ENCODE data around the gene TNRC6C. TPM values are rescaled to one million over a fixed set of nuclear protein-coding genes. Genes with fewer than 3 reads are reported as not detected.
"Not testable (repeated sequence)": the region's sequence is repeated elsewhere in the genome, so short reads cannot be mapped to it uniquely, and the experiment has no call there.

TNRC6C gene
- total and polyA plus RNA-seq, 4 donors = 1.3 to 7.7 (median 2.9) TPM

DNA sequence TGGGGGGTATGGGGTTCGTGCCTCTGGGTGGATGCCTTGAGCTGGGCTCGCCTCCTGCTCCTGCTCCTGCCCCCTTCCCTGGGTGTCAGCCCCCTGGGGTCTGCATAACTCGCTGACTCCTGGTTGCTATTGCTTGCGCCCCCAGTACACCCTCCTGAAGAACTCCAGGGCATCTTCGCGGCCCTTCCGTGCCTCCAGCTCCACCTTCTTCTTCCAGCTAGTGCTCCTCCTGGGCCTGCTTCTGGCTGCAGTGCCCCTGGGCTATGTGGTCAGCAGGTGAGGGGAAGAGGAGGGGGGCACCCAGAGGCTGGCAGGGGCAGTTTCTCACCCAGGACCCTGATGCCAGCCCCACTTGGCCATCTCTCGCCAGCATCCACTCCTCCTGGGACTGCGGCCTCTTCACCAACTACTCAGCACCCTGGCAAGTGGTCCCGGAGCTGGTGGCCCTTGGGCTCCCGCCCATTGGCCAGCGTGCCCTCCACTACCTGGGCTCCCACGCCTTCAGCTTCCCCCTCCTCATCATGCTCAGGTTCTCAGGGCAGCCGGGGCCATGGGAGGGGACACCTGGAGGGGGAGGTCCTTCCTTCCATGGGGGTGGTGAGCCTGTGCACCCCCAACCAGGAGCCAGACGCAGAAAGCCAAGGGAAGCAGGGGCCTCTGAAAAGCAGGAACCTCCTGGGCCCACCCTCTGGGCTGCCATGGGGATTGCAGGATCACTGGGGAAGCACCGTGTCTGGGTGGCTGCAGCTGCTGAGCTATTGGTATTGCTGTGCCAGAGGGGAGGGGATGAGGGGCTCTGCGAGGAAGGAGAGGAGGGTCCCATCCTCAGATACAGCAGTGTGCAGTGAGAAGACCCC, 179.9 kb downstream of the TNRC6C start:
- Histone ChIP-seq H3K27ac (ENCODE audit: low read depth in 1 of 2, low read length in 2 of 2) (no peak overlapping the region), H3K9ac (ENCODE audit: low read depth in 1 of 2, low read length in 2 of 2) (no peak overlapping the region), H3K36me3 (ENCODE audit: control insufficient read depth in 4 of 4, insufficient read depth in 3 of 4, low read depth in 1 of 4, low read length in 3 of 4) (no peaks in the 10 kb centered on the region), H3K4me3 (ENCODE audit: low read depth in 1 of 3, low read length in 3 of 3) (no peak overlapping the region), H3K9me3 (ENCODE audit: control insufficient read depth in 4 of 4, low read length in 3 of 4) (no peaks in the 10 kb centered on the region), H3K27me3 (ENCODE audit: control insufficient read depth in 4 of 4, insufficient read depth in 4 of 4, low read length in 3 of 4) (no peaks in the 10 kb centered on the region), H3K4me1 (ENCODE audit: control insufficient read depth in 4 of 4, insufficient read depth in 4 of 4, low read length in 3 of 4) (peaks cover 0 to 8% (median 2%) of the 10 kb centered on the region in 4 donors)
- peak; percentile 35 for DNase-seq (ENCODE audit: low spot score)
- TF ChIP-seq HNF4G (IDR thresholded peaks at IDR 0.05) (no peak), TAF1 (conservative IDR thresholded peaks at IDR 0.05) (no peak)
- WGBS = 86% methylated on average over 17 of the region's 17 CpGs

DNA sequence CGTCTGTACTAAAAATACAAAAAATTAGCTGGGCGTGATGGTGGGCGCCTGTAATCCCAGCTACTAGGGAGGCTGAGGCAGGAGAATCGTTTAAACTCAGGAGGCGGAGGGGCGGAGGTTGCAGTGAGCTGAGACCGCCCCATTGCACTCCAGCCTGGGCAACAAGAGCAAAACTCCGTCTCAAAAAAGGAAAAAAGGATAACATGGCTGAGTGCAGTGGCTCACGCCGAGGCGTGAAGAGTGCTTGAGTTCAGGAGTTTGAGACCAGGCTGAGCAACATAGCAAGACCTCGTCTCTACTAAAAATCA, 181.3 kb downstream of the TNRC6C start:
- H3K4me3 ChIP-seq (ENCODE audit: low read depth in 1 of 3, low read length in 3 of 3); H3K9me3 ChIP-seq (ENCODE audit: control insufficient read depth in 4 of 4, low read length in 3 of 4); H3K36me3 ChIP-seq (ENCODE audit: control insufficient read depth in 4 of 4, insufficient read depth in 3 of 4, low read depth in 1 of 4, low read length in 3 of 4); H3K9ac ChIP-seq (ENCODE audit: low read depth in 1 of 2, low read length in 2 of 2); H3K27ac ChIP-seq (ENCODE audit: low read depth in 1 of 2, low read length in 2 of 2); DNase-seq (ENCODE audit: low spot score); H3K27me3 ChIP-seq (ENCODE audit: control insufficient read depth in 4 of 4, insufficient read depth in 4 of 4, low read length in 3 of 4): not testable (repeated sequence)
- H3K4me1 ChIP-seq (ENCODE audit: control insufficient read depth in 4 of 4, insufficient read depth in 4 of 4, low read length in 3 of 4) = peaks cover 6 to 16% (median 11%) of the 10 kb centered on the region in 4 donors
- WGBS = 89% methylated on average over 12 of the region's 12 CpGs

DNA sequence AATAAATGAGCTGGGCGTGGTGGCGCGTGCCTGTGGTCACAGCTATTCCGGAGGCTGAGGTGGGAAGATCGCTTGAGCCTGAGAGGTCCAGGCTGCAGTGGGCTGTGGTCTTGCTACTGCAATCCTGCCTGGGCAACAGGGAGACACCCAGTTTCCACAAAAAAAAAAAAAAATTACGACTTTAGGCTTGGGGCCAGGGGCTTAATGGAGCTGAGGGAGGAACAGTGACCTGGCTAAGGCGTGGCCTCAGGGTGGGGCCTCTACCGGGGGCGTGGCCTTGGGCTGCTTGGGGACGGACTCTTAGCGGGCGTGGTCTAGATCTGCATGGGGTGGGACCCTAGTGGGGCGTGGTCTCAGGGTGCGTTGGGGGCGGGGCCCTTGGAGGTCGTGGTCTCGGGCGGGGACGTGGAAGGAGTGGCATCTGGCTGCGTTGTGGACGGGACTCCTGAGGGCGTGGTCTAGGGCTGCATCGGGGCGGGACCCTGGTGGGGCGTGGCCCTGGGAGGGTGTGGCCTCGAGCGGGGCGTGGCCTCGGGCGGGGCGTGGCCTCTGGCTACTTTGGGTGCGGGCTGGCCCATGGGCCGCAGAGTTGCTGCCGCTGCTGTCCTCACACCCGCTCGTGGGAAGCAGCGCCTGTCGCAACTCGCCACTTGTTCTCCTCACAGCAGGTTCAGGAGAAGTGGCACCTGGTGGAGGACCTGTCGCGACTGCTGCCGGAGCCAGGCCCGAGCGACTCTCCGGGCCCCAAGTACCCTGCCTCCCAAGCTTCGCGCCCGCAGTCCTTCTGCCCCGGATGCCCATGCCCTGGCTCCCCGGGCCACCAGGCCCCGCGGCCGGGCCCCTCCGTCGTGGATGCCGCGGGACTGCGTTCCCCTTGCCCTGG, 181.9 kb downstream of the TNRC6C start:
- Histone ChIP-seq H3K27me3 (ENCODE audit: control insufficient read depth in 4 of 4, insufficient read depth in 4 of 4, low read length in 3 of 4) (no peaks in the 10 kb centered on the region), H3K4me1 (ENCODE audit: control insufficient read depth in 4 of 4, insufficient read depth in 4 of 4, low read length in 3 of 4) (peaks cover 6 to 22% (median 15%) of the 10 kb centered on the region in 4 donors), H3K9ac (ENCODE audit: low read depth in 1 of 2, low read length in 2 of 2) (no peak overlapping the region), H3K36me3 (ENCODE audit: control insufficient read depth in 4 of 4, insufficient read depth in 3 of 4, low read depth in 1 of 4, low read length in 3 of 4) (no peaks in the 10 kb centered on the region), H3K9me3 (ENCODE audit: control insufficient read depth in 4 of 4, low read length in 3 of 4) (no peaks in the 10 kb centered on the region), H3K4me3 (ENCODE audit: low read depth in 1 of 3, low read length in 3 of 3) (no peak overlapping the region), H3K27ac (ENCODE audit: low read depth in 1 of 2, low read length in 2 of 2) (no peak overlapping the region)
- TF ChIP-seq GABPA (IDR thresholded peaks at IDR 0.05 in 1 of 2, conservative IDR thresholded peaks at IDR 0.05 in 1 of 2) (no peak), SP1 (IDR thresholded peaks at IDR 0.05) (peak; percentile 47)
- TF ChIP-seq, protein P1, sequence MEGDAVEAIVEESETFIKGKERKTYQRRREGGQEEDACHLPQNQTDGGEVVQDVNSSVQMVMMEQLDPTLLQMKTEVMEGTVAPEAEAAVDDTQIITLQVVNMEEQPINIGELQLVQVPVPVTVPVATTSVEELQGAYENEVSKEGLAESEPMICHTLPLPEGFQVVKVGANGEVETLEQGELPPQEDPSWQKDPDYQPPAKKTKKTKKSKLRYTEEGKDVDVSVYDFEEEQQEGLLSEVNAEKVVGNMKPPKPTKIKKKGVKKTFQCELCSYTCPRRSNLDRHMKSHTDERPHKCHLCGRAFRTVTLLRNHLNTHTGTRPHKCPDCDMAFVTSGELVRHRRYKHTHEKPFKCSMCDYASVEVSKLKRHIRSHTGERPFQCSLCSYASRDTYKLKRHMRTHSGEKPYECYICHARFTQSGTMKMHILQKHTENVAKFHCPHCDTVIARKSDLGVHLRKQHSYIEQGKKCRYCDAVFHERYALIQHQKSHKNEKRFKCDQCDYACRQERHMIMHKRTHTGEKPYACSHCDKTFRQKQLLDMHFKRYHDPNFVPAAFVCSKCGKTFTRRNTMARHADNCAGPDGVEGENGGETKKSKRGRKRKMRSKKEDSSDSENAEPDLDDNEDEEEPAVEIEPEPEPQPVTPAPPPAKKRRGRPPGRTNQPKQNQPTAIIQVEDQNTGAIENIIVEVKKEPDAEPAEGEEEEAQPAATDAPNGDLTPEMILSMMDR (IDR thresholded peaks at IDR 0.05; ENCODE audit: low read depth, low read length, missing input control) = no peak
- WGBS = 27% methylated on average over 58 of the region's 58 CpGs
- peak; percentile 97 for DNase-seq (ENCODE audit: low spot score)

DNA sequence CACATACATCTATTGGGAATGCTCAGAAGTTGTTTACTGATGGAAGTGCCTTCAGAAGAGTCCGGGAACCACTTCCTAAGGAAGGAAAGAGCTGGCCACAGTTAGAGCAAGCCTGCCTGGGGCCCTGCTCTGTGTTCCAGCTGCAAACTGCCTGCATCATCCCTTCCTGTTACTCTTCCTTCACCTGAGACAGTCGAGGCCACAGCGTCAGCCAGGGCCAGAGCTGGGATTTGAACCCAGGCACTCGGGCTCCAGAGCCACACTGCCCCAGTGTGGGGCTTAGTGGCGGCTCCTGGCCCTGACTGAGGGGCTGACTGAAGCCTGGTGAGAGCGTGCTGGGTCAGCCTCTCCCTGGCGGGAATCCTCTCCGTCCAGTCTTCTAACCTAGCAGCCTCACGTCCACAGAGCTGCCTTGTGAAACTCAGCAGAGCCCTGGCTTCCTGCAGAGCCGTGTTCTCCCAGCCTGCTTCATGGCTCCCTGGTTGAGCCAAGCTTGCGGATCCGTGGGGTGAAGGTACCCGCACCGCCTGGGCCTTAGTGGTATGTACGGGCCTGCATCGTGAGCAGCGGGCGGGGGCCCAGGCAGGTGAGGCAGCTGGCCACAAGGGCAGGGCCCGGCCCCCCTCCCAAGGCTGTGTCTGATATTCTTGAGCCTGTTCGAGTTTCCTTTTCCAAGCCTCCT, 183.1 kb downstream of the TNRC6C start:
- peak; percentile 33 for DNase-seq (ENCODE audit: low spot score)
- H3K4me1 ChIP-seq (ENCODE audit: control insufficient read depth in 4 of 4, insufficient read depth in 4 of 4, low read length in 3 of 4) = peaks cover 6 to 22% (median 15%) of the 10 kb centered on the region in 4 donors
- no peaks in the 10 kb centered on the region for H3K9me3 ChIP-seq (ENCODE audit: control insufficient read depth in 4 of 4, low read length in 3 of 4)
- no peaks in the 10 kb centered on the region for H3K36me3 ChIP-seq (ENCODE audit: control insufficient read depth in 4 of 4, insufficient read depth in 3 of 4, low read depth in 1 of 4, low read length in 3 of 4)
- H3K27ac ChIP-seq (ENCODE audit: low read depth in 1 of 2, low read length in 2 of 2) = no peak overlapping the region
- no peak overlapping the region for H3K9ac ChIP-seq (ENCODE audit: low read depth in 1 of 2, low read length in 2 of 2)
- 80% methylated on average over 20 of the region's 20 CpGs for WGBS
- no peaks in the 10 kb centered on the region for H3K27me3 ChIP-seq (ENCODE audit: control insufficient read depth in 4 of 4, insufficient read depth in 4 of 4, low read length in 3 of 4)
- H3K4me3 ChIP-seq (ENCODE audit: low read depth in 1 of 3, low read length in 3 of 3) = no peak overlapping the region
- TF ChIP-seq YY1 (IDR thresholded peaks at IDR 0.05) = no peak
- TF ChIP-seq, protein P2, sequence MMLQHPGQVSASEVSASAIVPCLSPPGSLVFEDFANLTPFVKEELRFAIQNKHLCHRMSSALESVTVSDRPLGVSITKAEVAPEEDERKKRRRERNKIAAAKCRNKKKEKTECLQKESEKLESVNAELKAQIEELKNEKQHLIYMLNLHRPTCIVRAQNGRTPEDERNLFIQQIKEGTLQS (IDR thresholded peaks at IDR 0.05) = no peak
- no peak for TF ChIP-seq JUND (IDR thresholded peaks at IDR 0.05)
- TF ChIP-seq, protein P3, sequence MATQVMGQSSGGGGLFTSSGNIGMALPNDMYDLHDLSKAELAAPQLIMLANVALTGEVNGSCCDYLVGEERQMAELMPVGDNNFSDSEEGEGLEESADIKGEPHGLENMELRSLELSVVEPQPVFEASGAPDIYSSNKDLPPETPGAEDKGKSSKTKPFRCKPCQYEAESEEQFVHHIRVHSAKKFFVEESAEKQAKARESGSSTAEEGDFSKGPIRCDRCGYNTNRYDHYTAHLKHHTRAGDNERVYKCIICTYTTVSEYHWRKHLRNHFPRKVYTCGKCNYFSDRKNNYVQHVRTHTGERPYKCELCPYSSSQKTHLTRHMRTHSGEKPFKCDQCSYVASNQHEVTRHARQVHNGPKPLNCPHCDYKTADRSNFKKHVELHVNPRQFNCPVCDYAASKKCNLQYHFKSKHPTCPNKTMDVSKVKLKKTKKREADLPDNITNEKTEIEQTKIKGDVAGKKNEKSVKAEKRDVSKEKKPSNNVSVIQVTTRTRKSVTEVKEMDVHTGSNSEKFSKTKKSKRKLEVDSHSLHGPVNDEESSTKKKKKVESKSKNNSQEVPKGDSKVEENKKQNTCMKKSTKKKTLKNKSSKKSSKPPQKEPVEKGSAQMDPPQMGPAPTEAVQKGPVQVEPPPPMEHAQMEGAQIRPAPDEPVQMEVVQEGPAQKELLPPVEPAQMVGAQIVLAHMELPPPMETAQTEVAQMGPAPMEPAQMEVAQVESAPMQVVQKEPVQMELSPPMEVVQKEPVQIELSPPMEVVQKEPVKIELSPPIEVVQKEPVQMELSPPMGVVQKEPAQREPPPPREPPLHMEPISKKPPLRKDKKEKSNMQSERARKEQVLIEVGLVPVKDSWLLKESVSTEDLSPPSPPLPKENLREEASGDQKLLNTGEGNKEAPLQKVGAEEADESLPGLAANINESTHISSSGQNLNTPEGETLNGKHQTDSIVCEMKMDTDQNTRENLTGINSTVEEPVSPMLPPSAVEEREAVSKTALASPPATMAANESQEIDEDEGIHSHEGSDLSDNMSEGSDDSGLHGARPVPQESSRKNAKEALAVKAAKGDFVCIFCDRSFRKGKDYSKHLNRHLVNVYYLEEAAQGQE (IDR thresholded peaks at IDR 0.05) = no peak
- no peak for TF ChIP-seq RAD21 (IDR thresholded peaks at IDR 0.05)
- TF ChIP-seq FOXA2 (IDR thresholded peaks at IDR 0.05) = no peak
- TF ChIP-seq NR2F2 (IDR thresholded peaks at IDR 0.05) = no peak
- no peak for TF ChIP-seq HNF4G (IDR thresholded peaks at IDR 0.05)
- no peak for TF ChIP-seq FOXA1 (IDR thresholded peaks at IDR 0.05)
